ENCODE data around the gene CD300C.
"Not testable (repeated sequence)": the region's sequence is repeated elsewhere in the genome, so short reads cannot be mapped to it uniquely, and the experiment has no call there.

CD300C gene

DNA sequence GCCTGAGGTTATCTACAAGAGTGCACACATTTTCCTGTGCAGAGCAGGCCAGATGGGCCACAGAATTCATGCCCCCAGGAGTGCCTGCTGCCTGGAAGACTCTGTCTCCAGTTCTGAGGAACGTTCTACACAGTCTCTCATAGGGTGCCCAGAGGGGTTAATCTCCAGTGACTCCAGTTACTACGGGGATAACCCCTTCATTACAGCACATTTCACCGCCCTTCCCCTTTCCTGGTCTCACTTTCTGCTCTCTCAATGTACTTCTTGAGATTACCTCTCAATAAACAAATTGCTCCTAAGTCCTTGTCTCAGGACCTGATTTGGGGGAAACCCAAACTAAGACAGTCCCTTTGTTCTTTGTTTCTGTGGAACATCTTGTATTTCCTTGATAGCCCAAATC is 15.7 kb upstream of the CD300C start:
- no peak for DNase-seq (ENCODE audit: low read depth in 2 of 2)

DNA sequence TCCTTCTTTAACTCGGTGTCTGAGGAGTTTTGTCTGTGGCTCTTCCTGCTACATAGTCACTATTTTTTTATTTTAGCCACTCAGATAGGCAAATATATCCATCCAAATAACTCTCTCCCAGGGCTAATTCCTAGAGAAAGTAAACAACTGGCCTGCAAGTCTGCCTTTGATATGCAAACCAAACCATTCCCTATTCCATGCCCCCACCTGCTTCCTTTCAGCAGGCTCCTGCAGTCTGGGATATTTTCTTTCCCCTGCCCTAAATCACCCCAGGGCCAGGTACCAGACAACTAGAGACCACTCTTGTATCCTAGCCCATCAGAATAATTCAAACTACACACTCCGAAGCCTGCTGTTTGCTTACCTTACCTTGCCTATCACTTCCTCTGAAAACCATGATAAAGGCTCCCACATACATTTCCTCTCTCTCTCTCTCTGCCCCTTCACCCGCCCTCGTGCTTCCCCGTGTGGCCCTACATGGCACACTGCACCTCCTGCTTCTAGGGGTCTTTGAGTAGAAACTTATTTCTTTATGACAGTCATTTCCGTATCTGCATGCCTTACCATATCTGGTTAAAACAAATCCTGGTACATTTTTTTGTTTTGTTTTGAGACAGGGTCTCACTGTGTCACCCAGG is 13.1 kb upstream of the CD300C start:
- no peak for DNase-seq (ENCODE audit: low read depth in 2 of 2)

DNA sequence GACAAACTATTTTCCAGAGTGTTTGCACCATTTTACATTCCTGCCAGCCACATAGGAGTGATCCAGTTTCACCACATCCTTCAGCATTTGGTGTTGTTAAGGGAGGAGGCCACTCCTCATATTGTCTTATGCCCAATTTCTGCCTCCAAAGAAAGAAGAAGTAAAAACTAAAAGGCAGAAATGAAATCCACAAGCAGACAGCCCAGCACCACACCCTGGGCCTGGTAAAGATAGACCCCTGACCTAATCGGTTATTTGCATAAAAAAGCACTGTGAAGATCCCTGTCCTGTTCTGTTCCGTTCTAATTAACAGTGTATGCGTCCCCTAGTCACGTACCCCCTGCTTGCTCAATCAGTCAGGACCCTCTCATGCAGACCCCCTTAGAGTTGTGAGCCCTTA is 12.5 kb upstream of the CD300C start:
- not testable (repeated sequence) for DNase-seq (ENCODE audit: low read depth in 2 of 2)

GRCh38 chr17:74555427-74555940 is 9.6 kb upstream of the CD300C start:
- DNase-seq (ENCODE audit: low read depth in 2 of 2) = no peak

DNA sequence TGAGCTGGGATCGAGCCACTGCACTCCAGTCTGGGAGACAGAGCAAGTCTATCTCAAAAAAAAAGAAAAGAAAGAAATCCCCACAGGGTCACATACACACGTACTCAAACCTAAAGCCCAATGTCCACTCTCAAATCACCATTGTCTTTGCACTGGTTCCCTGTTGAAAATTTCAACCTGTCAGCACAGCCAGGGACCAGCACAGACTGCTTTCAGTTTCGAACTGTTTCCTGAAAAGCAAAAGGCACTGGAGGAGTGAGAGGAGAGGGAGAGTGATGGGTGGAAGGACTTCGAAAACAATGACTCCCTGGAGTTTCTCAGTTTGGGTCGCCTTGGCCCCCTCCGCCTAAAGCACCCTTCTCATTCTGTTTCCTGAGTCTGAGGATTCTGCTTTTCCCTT is 9.0 kb upstream of the CD300C start:
- no peak for DNase-seq (ENCODE audit: low read depth in 2 of 2)

DNA sequence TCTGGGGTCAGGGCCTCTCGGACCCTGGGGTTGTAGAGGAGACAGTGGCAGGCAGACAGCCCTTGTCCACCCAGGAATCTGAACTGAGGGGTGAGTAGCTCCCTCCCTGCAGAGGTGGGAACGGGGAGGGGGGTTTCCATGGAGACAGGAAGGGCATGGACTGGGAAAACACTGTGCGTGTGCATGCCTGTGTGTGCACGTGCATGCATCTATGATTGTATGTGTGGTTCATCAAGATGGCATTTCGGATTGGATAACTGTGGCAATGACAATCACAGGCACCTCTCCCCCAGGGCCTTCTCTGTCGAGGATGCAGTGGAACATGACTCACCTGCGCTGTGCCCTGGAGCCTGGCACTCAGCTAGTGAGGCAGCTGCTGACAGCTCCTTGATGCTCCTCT is 6.1 kb upstream of the CD300C start:
- DNase-seq (ENCODE audit: low read depth in 2 of 2) = no peak

GRCh38 chr17:74550602-74551001 is 4.7 kb upstream of the CD300C start:
- DNase-seq (ENCODE audit: low read depth in 2 of 2) = no peak

- no peak for DNase-seq (ENCODE audit: low read depth in 2 of 2)
Observed at GRCh38 chr17:74549343-74549742, 3.4 kb upstream of the CD300C start.

DNA sequence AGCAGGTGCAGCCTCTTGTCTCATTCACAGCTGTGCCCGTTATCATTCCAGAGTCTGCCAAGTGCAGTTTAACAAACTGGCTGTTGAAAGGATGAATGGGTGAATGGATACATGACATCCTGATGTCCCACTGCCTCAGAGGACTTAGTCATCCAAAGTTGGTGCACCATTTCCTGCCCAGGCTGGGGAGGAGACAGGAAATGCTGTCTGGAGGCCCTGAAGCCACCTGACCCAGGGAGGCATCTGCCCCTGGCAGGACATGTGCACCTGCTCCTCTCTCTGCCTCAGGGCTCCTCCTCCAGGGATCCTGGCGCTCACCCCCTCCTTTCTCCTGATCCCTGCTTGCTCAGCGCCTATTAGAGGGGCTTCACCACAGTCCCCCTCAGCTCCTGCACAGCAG is 1.8 kb upstream of the CD300C start:
- DNase-seq (ENCODE audit: low read depth in 2 of 2) = no peak

DNA sequence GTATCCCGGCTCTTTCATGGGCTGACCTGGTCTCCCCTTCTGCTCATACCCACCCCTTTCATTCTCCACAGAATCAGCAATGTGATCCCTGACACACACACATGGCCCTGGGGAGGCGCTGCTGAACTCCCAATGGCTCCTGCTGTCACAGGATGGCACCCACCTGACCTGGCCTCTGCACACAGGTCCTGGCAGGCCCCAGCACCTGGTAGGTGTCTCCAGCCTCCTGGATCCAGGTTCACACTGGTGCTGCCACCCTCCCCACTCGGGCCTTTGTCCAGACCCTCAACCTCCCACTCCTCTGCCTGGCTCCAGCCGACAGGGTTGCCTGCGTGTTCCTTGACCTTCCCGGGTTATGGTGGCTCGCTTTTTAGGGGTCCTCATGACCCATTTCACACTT is 1.3 kb upstream of the CD300C start:
- DNase-seq (ENCODE audit: low read depth in 2 of 2) = no peak

DNA sequence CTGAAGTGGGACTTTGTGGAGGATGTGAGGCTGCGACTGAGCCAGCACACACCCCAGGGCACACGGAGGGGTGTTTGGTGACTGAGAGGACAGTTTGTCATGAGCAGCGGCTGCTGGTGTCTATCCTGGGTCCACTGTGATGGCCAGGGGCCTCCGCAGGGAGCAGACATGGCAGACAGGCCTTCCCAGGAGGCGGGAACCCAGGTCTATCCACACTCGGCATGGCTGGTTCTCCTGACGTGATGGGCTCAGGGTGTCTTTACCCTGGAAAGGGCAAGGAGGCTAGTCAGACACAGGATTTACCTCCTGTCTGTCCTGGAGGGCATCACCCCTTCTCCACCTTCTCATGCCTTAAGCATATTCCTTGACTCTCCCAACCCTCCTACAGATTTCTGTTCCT is 671 bp upstream of the CD300C start:
- no peak for DNase-seq (ENCODE audit: low read depth in 2 of 2)

DNA sequence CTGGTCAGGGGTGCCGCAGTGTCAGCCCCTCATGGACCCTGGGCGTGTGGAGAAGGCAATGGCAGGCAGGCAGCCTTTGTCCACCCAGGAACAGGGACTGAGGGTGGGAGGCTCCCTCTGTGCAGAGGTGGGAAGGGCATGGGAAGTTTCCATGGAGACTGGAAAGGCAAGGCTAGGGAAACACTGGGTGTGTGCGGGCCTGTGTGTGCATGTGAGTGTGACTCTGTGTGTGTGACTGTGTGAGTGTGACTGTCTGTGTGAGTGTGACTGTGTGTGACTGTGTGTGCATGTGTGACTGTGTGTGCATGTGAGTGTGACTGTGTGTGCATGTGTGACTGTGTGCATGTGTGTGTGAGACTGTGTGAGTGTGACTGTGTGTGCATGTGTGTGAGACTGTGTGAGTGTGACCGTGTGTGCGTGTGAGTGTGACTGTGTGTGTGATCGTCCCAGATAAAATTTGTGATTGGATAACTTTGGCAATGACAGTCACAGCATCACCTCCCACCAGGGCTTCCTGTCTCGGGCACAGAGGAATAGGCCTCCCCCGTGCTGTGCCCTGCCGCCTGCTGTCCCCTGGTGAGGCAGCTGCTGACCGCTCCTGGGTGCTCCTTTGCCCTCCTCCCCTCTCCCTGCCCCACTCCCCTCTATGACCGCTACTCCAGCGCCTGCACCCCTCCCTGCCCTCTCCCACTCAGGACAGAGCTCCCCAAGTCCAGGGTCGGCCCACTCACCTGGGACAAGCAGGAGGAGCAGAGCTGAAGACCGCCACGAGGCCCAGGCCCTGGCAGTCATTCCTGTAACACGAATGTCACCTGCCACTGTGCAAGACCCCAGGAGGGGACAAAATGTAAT is 698 bp downstream of the CD300C start:
- no peak for DNase-seq (ENCODE audit: low read depth in 2 of 2)

DNA sequence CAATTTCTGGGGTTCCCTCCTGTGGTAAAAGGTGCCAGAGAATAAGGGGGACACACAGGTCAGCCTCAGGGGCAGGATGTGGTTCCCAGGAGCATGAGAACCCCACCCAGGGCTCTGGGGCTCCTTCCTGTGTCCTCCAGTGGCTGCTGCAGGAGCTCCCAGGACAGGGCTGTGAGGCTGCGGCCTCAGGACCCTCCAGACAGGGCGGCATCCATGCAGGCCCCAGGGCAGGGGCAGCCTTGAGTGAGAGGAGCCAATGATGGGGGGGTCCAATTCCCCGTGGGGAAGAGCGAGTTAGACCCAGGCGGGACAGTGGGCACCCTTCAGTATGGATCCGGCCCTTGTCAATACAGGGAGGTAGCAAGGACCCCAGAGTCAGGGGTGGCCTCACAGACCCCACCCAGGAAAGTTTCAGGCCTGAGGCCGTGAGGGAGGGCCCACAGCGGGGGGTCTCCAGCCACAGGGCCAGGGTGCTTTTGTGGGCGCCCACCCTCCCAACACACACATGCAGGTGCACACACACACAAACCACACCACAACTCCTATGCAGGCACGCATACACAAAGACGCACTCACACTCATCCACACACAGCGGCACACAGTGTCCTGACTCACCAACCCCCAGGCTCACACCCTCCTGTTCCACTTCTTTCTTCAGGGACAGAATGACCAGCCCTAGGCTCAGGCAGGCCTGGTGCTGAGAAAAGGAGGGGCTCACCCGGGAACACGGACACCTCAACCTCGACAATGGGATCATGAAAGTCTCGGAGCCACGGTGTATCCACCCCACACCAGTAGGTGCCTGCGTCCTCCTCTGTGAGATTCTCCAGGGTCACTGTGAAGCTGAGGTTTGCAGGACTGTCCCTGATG is 1.8 kb downstream of the CD300C start:
- DNase-seq (ENCODE audit: low read depth in 2 of 2) = no peak

DNA sequence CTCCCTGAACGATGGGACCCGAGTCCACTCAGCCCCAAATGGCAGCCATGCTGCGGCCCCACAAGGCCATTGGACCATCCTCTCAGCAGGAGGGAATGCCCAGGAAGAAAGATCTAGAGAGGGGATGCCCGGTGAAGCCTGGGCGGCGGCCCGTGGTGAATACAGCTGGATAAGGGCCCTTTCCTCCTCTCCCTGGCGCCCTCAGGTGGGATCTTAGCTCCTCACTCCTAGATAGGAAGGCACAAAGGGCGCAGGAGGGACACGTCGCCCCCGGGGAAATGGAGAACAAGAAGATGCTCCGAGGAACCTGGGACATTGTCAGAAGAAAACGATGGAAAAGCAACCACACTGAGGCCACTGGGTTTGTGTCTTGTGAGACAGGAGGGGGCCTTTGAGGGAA is 2.5 kb downstream of the CD300C start:
- DNase-seq (ENCODE audit: low read depth in 2 of 2) = no peak

DNA sequence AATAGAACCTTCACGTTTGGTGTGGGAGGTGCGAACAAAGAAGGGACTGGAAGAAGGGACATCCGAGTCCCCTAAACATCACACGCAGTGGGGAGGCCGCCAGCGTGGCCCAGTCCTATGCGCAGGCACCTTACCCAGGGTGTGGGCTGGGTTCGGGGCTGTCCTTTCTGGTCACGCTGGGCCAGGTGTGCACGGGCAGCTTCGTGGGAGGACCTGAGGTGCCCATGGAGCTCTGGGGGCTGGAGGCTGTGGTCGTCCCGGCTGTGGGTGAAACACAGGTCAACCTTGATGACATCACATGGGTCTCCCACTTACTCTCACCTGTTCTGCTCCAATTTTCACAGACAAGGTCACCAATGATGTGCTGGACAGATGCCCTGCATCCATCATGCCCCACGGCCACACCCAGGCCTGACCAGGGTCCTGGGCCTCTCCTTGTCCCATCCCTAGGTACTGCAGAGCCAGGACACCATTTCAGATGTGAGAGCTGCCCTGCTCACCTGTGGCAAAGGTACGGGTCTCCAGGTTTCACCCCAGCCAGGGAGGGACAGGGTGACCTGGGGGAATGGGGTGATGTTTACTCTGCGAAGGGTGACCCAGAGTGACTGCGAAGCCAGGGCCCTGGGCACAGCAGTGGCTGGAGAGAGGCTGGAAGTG is 3.1 kb downstream of the CD300C start:
- no peak for DNase-seq (ENCODE audit: low read depth in 2 of 2)

DNA sequence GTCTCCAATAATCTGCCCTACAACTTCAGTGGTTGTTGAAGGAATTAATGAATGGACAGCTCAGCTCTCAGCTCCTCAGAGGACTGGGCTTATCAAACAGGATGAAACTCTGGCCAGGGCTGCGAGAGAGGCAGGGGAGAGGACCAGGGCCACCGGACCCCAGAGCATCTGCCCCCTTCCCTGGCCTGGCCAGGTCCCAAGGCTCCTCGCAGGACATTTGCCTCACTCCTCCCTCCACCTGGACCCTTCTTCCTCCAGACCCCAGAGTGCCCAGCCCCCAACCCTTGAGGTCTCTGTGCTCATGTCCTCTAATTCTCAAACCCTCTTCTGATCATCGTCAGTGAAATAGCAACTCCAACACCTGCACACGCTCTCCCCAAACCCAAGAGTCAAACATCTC is 3.7 kb downstream of the CD300C start:
- DNase-seq (ENCODE audit: low read depth in 2 of 2) = no peak

GRCh38 chr17:74541176-74542111 is 4.5 kb downstream of the CD300C start:
- DNase-seq (ENCODE audit: low read depth in 2 of 2) = no peak

DNA sequence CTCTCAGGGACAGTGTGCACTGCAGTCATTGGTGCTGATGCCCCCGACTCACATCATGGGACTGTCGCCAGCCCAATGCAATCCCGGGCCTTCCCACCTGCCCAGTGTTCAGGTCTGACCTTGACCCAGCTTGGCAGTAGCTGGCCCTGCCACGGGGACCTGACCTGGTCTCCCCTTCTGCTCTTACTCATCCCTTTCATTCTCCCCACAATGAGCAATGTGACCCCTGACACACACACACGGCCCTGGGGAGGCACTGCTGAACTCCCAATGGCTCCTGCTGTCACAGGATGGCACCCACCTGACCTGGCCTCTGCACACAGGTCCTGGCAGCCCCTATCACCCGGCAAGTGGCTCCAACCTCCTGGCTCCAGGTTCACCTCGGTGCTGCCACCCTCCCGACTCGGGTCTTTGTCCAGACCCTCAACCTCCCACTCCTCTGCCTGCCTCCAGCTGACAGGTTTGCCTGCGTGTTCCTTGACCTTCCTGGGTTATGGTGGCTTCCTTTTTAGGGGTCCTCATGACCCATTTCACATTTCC is 6.6 kb downstream of the CD300C start:
- no peak for DNase-seq (ENCODE audit: low read depth in 2 of 2)

GRCh38 chr17:74536890-74537289 is 9.0 kb downstream of the CD300C start:
- DNase-seq (ENCODE audit: low read depth in 2 of 2) = no peak

DNA sequence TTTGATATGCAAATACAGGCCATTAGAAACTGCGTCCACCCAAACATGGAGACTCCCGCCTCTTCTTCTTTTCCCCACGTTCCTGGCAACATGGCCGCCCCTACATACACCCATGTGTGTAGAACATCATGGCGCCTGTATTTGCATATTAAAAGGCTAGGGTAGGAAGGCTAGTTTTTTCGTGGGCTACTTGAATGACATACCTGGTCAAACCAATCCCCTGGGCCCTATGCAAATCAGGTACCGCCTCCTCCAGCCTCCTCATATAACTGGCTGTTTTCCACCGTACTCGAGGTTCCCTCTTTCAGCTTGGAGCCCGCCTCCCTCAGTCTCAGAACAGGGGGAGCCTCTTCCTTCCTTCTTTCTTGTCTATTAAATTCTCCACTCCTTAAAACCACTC is 13.8 kb downstream of the CD300C start:
- DNase-seq (ENCODE audit: low read depth in 2 of 2) = no peak

Data from stimulated activated CD8-positive, alpha-beta memory T cell treated with anti-CD3 and anti-CD28 coated beads, Interleukin-7, amount 100 ng/mL, for 4 hours (primary cell).